ENCODE data around the gene SPAG17.

- TF ChIP-seq CTCF (IDR thresholded peaks at IDR 0.05; ENCODE audit: insufficient read depth, low read length, poor library complexity, severe bottlenecking) (no peak), EZH2phosphoT487 (conservative IDR thresholded peaks at IDR 0.05; ENCODE audit: low read length) (no peak)
Measured at GRCh38 chr1:118032883-118033282, 152.1 kb downstream of the SPAG17 start.
